Liver (tissue), 9 donors: ENCODE data around the gene CDH22. TPM values are rescaled to one million over a fixed set of nuclear protein-coding genes. Genes with fewer than 3 reads are reported as not detected.
A peak's percentile ranks its signal among the peaks of the same experiment; 100 is the strongest.

Source experiments
- DNase-seq: peaks from one replicate; pipeline ENCODE4 v3.0.0-alpha.2; 2017; ENCODE audit warnings: low spot score
- H3K27ac ChIP-seq, 2 donors: one replicate each; pipeline ENCODE4 v1.7.0; 2013; ENCODE audit warnings: inconsistent platforms in 2 of 2, low read length in 2 of 2, control low read depth in 1 of 2, low read depth in 1 of 2, mild to moderate bottlenecking in 1 of 2
- H3K27me3 ChIP-seq, 4 donors: one replicate each; pipeline versions ENCODE4 v1.6.1 to v1.7.0; 2013; ENCODE audit warnings: low read length in 3 of 4, inconsistent platforms in 1 of 4, mild to moderate bottlenecking in 1 of 4, moderate library complexity in 1 of 4; ENCODE audit not compliant: control insufficient read depth in 4 of 4, insufficient read depth in 4 of 4
- H3K36me3 ChIP-seq, 4 donors: one replicate each; pipeline versions ENCODE4 v1.6.1 to v1.7.0; 2013; ENCODE audit warnings: low read length in 3 of 4, mild to moderate bottlenecking in 3 of 4, low read depth in 1 of 4, moderate library complexity in 1 of 4; ENCODE audit not compliant: control insufficient read depth in 4 of 4, insufficient read depth in 3 of 4
- H3K4me1 ChIP-seq, 4 donors: one replicate each; pipeline versions ENCODE4 v1.6.1 to v1.7.0; 2013; ENCODE audit warnings: low read length in 3 of 4, mild to moderate bottlenecking in 3 of 4, moderate library complexity in 1 of 4; ENCODE audit not compliant: control insufficient read depth in 4 of 4, insufficient read depth in 4 of 4
- H3K4me3 ChIP-seq, 3 donors: one replicate each; pipeline versions ENCODE4 v1.6.1 to v1.7.0; 2013; ENCODE audit warnings: low read length in 3 of 3, control low read depth in 1 of 3, low read depth in 1 of 3, mild to moderate bottlenecking in 1 of 3
- H3K9ac ChIP-seq, 2 donors: one replicate each; pipeline ENCODE4 v1.7.0; 2013; ENCODE audit warnings: low read length in 2 of 2, mild to moderate bottlenecking in 2 of 2, moderate library complexity in 2 of 2, control low read depth in 1 of 2, low read depth in 1 of 2
- H3K9me3 ChIP-seq, 4 donors: one replicate each; pipeline versions ENCODE4 v1.6.1 to v1.7.0; 2013; ENCODE audit warnings: low read length in 3 of 4; ENCODE audit not compliant: control insufficient read depth in 4 of 4
- EGR1 ChIP-seq, 2 donors: IDR thresholded peaks; 2 replicates each; pipeline ENCODE4 v1.6.1; 2016 to 2018; ENCODE audit warnings: antibody characterized with exemption in 2 of 2, low read depth in 2 of 2
- FOXA1 ChIP-seq: IDR thresholded peaks from 2 replicates; pipeline ENCODE4 v1.6.1; 2016; ENCODE audit warnings: antibody characterized with exemption
- FOXA2 ChIP-seq: IDR thresholded peaks from 2 replicates; pipeline ENCODE4 v1.6.1; 2016; ENCODE audit warnings: antibody characterized with exemption
- GABPA ChIP-seq, 2 donors: IDR thresholded peaks in 1 of 2; conservative IDR thresholded peaks in 1 of 2; 2 replicates each; pipeline ENCODE4 v1.6.1; 2016; ENCODE audit warnings: antibody characterized with exemption in 2 of 2, mild to moderate bottlenecking in 1 of 2, moderate library complexity in 1 of 2
- HNF4A ChIP-seq, 2 donors: conservative IDR thresholded peaks; 2 replicates each; pipeline ENCODE4 v1.6.1; 2016; ENCODE audit warnings: antibody characterized with exemption in 2 of 2, mild to moderate bottlenecking in 2 of 2
- HNF4G ChIP-seq: IDR thresholded peaks from 2 replicates; pipeline ENCODE4 v1.6.1; 2016; ENCODE audit warnings: antibody characterized with exemption
- JUND ChIP-seq, 2 donors: IDR thresholded peaks; 2 replicates each; pipeline ENCODE4 v1.6.1; 2016; ENCODE audit warnings: antibody characterized with exemption in 2 of 2
- RAD21 ChIP-seq, 2 donors: IDR thresholded peaks; 2 replicates each; pipeline ENCODE4 v1.6.1; 2016; ENCODE audit warnings: antibody characterized with exemption in 2 of 2, mild to moderate bottlenecking in 2 of 2
- RXRA ChIP-seq, 2 donors: IDR thresholded peaks; 2 replicates each; pipeline ENCODE4 v1.6.1; 2017 to 2018; ENCODE audit warnings: antibody characterized with exemption in 2 of 2, mild to moderate bottlenecking in 1 of 2
- SP1 ChIP-seq: IDR thresholded peaks from 2 replicates; pipeline ENCODE4 v1.6.1; 2018; ENCODE audit warnings: antibody characterized with exemption, mild to moderate bottlenecking
- TAF1 ChIP-seq: conservative IDR thresholded peaks from 2 replicates; pipeline ENCODE4 v1.6.1; 2016; ENCODE audit warnings: antibody characterized with exemption, mild to moderate bottlenecking
- YY1 ChIP-seq: IDR thresholded peaks from 2 replicates; pipeline ENCODE4 v1.6.1; 2016; ENCODE audit warnings: antibody characterized with exemption, mild to moderate bottlenecking
- ZBTB33 ChIP-seq: IDR thresholded peaks from 2 replicates; pipeline ENCODE4 v1.6.1; 2016; ENCODE audit warnings: antibody characterized with exemption
- WGBS: extraction: QIAGEN DNeasy Blood & Tissue Kit; methylation state at CpG from one replicate; pipeline ENCODE4 v1.1.7; 2013; 5-methylcytosine and 5-hydroxymethylcytosine counted together
- polyA plus RNA-seq, 2 donors: library from polyadenylated mRNA; stranded (reverse) in 1 of 2; unstranded in 1 of 2; fragments of 200-250 nt in 1 of 2; fragments of >200 nt in 1 of 2; fragmentation: Nextera tagmentation in 1 of 2; extraction: Ambion mirVana in 1 of 2; gene quantifications; one replicate each; pipeline versions ENCODE4 v1.2.1 to v1.2.3, GENCODE V29; 2013 to 2015
- total RNA-seq, 2 donors: library from RNA; depleted of rRNA; stranded (reverse); fragments of >200 nt; gene quantifications; one replicate each; pipeline ENCODE4 v1.2.3, GENCODE V29; 2014
- TF ChIP-seq, protein P1 (sequence below): IDR thresholded peaks from 2 replicates; pipeline ENCODE4 v1.6.1; 2016; ENCODE audit warnings: antibody characterized with exemption
- TF ChIP-seq, protein P2 (sequence below): IDR thresholded peaks from 2 replicates; pipeline ENCODE4 v1.6.1; 2016; ENCODE audit warnings: antibody characterized with exemption
- TF ChIP-seq, protein P3 (sequence below): fragments of 150-350 bp; IDR thresholded peaks from 2 replicates; pipeline ENCODE4 v1.5.1; 2017; ENCODE audit warnings: improper control_type of control experiment, low read depth, low read length; ENCODE audit not compliant: missing input control
- TF ChIP-seq, protein P4 (sequence below): IDR thresholded peaks from 2 replicates; pipeline ENCODE4 v1.6.1; 2016; ENCODE audit warnings: antibody characterized with exemption, mild to moderate bottlenecking
- donor health status: healthy.
- donor health status: healthy.
- donor health status: healthy.
- donor health status: healthy.
- donor health status: healthy.

The CDH22 gene
- total and polyA plus RNA-seq, 4 donors = 0.02 TPM; not detected in 3

GRCh38 chr20:46307139-46307998 is 929 bp downstream of the CDH22 start:
- H3K27me3 ChIP-seq = peaks cover 4 to 12% (median 7%) of the 10 kb centered on the region in 4 donors

GRCh38 chr20:46306743-46307138 is 1.6 kb downstream of the CDH22 start:
- H3K9me3 ChIP-seq = no peaks in the 10 kb centered on the region
- 22% methylated on average over 10 of the region's 10 CpGs for WGBS
- H3K36me3 ChIP-seq = no peaks in the 10 kb centered on the region
- no peak overlapping the region for H3K27ac ChIP-seq
- no peak for TF ChIP-seq GABPA (IDR thresholded peaks at IDR 0.05 in 1 of 2, conservative IDR thresholded peaks at IDR 0.05 in 1 of 2)
- TF ChIP-seq, protein P1, sequence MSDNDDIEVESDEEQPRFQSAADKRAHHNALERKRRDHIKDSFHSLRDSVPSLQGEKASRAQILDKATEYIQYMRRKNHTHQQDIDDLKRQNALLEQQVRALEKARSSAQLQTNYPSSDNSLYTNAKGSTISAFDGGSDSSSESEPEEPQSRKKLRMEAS = no peak
- TF ChIP-seq, protein P2, sequence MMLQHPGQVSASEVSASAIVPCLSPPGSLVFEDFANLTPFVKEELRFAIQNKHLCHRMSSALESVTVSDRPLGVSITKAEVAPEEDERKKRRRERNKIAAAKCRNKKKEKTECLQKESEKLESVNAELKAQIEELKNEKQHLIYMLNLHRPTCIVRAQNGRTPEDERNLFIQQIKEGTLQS = no peak
- no peak for TF ChIP-seq SP1
- no peak for TF ChIP-seq ZBTB33
- TF ChIP-seq FOXA2 = no peak
- no peak for TF ChIP-seq EGR1 (IDR thresholded peaks at IDR 0.05; ENCODE audit: low read depth in 2 of 2)
- no peak for TF ChIP-seq TAF1
- TF ChIP-seq HNF4G = no peak
- TF ChIP-seq, protein P3, sequence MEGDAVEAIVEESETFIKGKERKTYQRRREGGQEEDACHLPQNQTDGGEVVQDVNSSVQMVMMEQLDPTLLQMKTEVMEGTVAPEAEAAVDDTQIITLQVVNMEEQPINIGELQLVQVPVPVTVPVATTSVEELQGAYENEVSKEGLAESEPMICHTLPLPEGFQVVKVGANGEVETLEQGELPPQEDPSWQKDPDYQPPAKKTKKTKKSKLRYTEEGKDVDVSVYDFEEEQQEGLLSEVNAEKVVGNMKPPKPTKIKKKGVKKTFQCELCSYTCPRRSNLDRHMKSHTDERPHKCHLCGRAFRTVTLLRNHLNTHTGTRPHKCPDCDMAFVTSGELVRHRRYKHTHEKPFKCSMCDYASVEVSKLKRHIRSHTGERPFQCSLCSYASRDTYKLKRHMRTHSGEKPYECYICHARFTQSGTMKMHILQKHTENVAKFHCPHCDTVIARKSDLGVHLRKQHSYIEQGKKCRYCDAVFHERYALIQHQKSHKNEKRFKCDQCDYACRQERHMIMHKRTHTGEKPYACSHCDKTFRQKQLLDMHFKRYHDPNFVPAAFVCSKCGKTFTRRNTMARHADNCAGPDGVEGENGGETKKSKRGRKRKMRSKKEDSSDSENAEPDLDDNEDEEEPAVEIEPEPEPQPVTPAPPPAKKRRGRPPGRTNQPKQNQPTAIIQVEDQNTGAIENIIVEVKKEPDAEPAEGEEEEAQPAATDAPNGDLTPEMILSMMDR = no peak
- no peak for TF ChIP-seq YY1
- TF ChIP-seq, protein P4, sequence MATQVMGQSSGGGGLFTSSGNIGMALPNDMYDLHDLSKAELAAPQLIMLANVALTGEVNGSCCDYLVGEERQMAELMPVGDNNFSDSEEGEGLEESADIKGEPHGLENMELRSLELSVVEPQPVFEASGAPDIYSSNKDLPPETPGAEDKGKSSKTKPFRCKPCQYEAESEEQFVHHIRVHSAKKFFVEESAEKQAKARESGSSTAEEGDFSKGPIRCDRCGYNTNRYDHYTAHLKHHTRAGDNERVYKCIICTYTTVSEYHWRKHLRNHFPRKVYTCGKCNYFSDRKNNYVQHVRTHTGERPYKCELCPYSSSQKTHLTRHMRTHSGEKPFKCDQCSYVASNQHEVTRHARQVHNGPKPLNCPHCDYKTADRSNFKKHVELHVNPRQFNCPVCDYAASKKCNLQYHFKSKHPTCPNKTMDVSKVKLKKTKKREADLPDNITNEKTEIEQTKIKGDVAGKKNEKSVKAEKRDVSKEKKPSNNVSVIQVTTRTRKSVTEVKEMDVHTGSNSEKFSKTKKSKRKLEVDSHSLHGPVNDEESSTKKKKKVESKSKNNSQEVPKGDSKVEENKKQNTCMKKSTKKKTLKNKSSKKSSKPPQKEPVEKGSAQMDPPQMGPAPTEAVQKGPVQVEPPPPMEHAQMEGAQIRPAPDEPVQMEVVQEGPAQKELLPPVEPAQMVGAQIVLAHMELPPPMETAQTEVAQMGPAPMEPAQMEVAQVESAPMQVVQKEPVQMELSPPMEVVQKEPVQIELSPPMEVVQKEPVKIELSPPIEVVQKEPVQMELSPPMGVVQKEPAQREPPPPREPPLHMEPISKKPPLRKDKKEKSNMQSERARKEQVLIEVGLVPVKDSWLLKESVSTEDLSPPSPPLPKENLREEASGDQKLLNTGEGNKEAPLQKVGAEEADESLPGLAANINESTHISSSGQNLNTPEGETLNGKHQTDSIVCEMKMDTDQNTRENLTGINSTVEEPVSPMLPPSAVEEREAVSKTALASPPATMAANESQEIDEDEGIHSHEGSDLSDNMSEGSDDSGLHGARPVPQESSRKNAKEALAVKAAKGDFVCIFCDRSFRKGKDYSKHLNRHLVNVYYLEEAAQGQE = no peak
- no peak for TF ChIP-seq FOXA1
- no peak for TF ChIP-seq RAD21 (IDR thresholded peaks at IDR 0.05)
- no peak for TF ChIP-seq RXRA (IDR thresholded peaks at IDR 0.05)
- no peak for TF ChIP-seq HNF4A (conservative IDR thresholded peaks at IDR 0.05)
- no peak for TF ChIP-seq JUND (IDR thresholded peaks at IDR 0.05)
- DNase-seq = no peak
- peaks cover 6 to 12% (median 8%) of the 10 kb centered on the region in 4 donors for H3K27me3 ChIP-seq
- no peak overlapping the region for H3K4me3 ChIP-seq
- no peak overlapping the region for H3K9ac ChIP-seq
- peaks cover 11 to 26% (median 17%) of the 10 kb centered on the region in 4 donors for H3K4me1 ChIP-seq

More at GRCh38 chr20:46307139-46307998, 929 bp downstream of the CDH22 start:
- H3K36me3 ChIP-seq = no peaks in the 10 kb centered on the region
- H3K4me1 ChIP-seq = peaks cover 11 to 31% (median 17%) of the 10 kb centered on the region in 4 donors
- no peak overlapping the region for H3K9ac ChIP-seq
- no peak overlapping the region for H3K27ac ChIP-seq
- peak; percentile 52 for DNase-seq
- H3K9me3 ChIP-seq = no peaks in the 10 kb centered on the region
- TF ChIP-seq HNF4A (conservative IDR thresholded peaks at IDR 0.05) (no peak), RAD21 (IDR thresholded peaks at IDR 0.05) (peak; percentile 72 to 82)
- TF ChIP-seq, protein P3 = peak; percentile 66
- WGBS = 3% methylated on average over 90 of the region's 90 CpGs
- peak overlapping the region in 1 of 3 donors; percentile 50 for H3K4me3 ChIP-seq
